ENCODE data around the gene FAT2.

DNA sequence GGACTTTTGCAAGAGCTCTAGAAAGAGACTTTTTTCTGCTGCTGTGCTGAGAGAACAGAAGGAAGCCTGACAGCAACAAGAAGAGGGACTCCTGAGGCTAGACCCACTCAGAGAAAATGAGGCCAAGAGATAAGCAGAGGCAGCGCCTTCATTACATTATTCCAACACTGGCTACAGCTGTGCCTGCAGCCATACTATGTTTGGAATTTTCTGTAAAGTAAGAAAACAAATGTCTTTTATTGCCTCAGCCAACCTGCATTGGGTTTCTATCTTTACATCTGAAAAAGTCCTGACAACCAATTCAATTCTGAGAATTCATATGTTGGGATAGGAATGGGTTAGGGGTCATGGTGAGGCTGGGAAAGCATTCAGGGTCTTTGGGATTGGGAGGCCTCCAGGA, 33.7 kb downstream of the FAT2 start:
- TF ChIP-seq POLR2A (IDR thresholded peaks at IDR 0.05): no peak
- no peak for TF ChIP-seq CTCF (IDR thresholded peaks at IDR 0.05)
